Progenitor cell of endocrine pancreas (in vitro differentiated cells): ENCODE data around the gene MXD4. TPM values are rescaled to one million over a fixed set of nuclear protein-coding genes. Genes with fewer than 3 reads are reported as not detected.
A peak's percentile ranks its signal among the peaks of the same experiment; 100 is the strongest.
"Not testable (repeated sequence)": the region's sequence is repeated elsewhere in the genome, so short reads cannot be mapped to it uniquely, and the experiment has no call there.

Experiments used
- DNase-seq: peaks from one replicate; pipeline ENCODE4 v3.0.0; 2021; ENCODE audit warnings: low spot score; ENCODE audit not compliant: unreplicated experiment
- H3K27ac Mint-ChIP-seq: 2 replicates; pipeline ENCODE4 v1.8.0; 2021; ENCODE audit warnings: mild to moderate bottlenecking, moderate library complexity, mixed read lengths
- H3K27me3 Mint-ChIP-seq: 2 replicates; pipeline ENCODE4 v1.8.0; 2021; ENCODE audit warnings: mixed read lengths
- H3K36me3 Mint-ChIP-seq: 2 replicates; pipeline ENCODE4 v1.8.0; 2022; ENCODE audit warnings: mixed read lengths; ENCODE audit not compliant: insufficient read depth
- H3K4me1 Mint-ChIP-seq: 2 replicates; pipeline ENCODE4 v1.8.0; 2021; ENCODE audit warnings: low read depth, mixed read lengths
- H3K4me3 Mint-ChIP-seq: 2 replicates; pipeline ENCODE4 v1.8.0; 2021; ENCODE audit warnings: low read depth, mild to moderate bottlenecking, moderate library complexity, mixed read lengths
- H3K9me3 Mint-ChIP-seq: 2 replicates; pipeline ENCODE4 v1.8.0; 2021; ENCODE audit warnings: low read depth, mixed read lengths
- CTCF ChIP-seq: fragments of 200-600 bp; sonication (generic); IDR thresholded peaks from one replicate; pipeline ENCODE4 v1.5.0; 2021; ENCODE audit warnings: antibody characterized with exemption, mild to moderate bottlenecking; ENCODE audit not compliant: unreplicated experiment
- total RNA-seq: library from RNA; stranded (reverse); gene quantifications from 2 replicates; pipeline ENCODE4 v1.2.1, GENCODE V29; 2021

MXD4 gene
- total RNA-seq, 1 donor from 2014 or later = 121 TPM

DNA sequence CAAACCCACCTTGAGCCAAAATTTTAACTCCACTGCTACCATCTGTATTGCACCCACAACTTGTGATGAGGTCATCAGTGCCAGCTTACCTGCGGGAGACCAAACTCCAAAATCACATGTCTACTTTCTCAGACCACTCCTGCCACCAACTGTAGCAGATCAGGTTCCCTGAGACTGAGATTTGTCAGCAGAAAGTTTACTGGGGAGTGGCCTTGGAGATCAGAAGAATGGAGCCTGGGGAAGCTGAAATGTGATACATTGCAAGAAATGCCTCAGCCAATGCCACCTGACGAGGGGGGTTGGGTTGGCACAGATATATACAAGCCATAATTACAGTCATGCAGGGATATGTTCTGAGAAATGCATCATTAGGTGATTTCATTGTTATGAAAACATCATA, 39.1 kb downstream of the MXD4 start:
- Mint-ChIP-seq H3K4me1 (peaks cover 4% of the 10 kb centered on the region), H3K27me3 (no peaks in the 10 kb centered on the region), H3K36me3 (no peaks in the 10 kb centered on the region), H3K9me3 (no peaks in the 10 kb centered on the region), H3K4me3 (no peak overlapping the region), H3K27ac (no peak overlapping the region)
- TF ChIP-seq CTCF = no peak
- DNase-seq = no peak

- H3K36me3 Mint-ChIP-seq, H3K27ac Mint-ChIP-seq, H3K9me3 Mint-ChIP-seq, H3K4me3 Mint-ChIP-seq, H3K4me1 Mint-ChIP-seq, H3K27me3 Mint-ChIP-seq, DNase-seq: not testable (repeated sequence)
These were observed 40.5 kb downstream of the MXD4 start for GRCh38 chr4:2221378-2221777.

- Mint-ChIP-seq H3K4me3 (no peak overlapping the region), H3K4me1 (peaks cover 4% of the 10 kb centered on the region), H3K27ac (no peak overlapping the region)
These were observed 41.8 kb downstream of the MXD4 start for GRCh38 chr4:2220016-2220630.

GRCh38 chr4:2219233-2219760, 42.6 kb downstream of the MXD4 start:
- no peak for DNase-seq
- Mint-ChIP-seq H3K27ac (no peak overlapping the region), H3K27me3 (no peaks in the 10 kb centered on the region), H3K36me3 (no peaks in the 10 kb centered on the region), H3K4me1 (peaks cover 4% of the 10 kb centered on the region), H3K9me3 (no peaks in the 10 kb centered on the region), H3K4me3 (no peak overlapping the region)
- no peak for TF ChIP-seq CTCF

More at GRCh38 chr4:2220016-2220630, 41.8 kb downstream of the MXD4 start:
- H3K27me3 Mint-ChIP-seq = no peaks in the 10 kb centered on the region
- H3K9me3 Mint-ChIP-seq = no peaks in the 10 kb centered on the region
- peak; percentile 83 for TF ChIP-seq CTCF
- DNase-seq = peak; percentile 54
- no peaks in the 10 kb centered on the region for H3K36me3 Mint-ChIP-seq

DNA sequence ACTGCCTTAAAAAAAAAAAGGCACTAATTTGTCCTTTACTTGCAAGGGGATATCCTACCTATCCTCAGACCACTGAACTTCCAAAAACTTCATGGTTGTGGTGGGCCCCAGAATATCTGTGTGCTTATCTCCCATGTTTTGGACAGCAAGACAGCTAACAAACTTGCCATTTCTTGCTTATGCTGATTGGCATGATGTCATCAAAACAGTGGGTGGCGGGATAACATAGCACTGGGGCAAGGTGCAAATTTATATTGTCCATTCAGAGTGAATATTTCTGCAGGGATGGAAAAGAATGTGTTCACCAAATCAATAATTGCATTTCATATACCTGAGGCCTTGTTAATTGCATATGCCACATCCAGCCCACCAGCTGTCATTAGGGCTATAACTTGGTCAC, 43.5 kb downstream of the MXD4 start:
- DNase-seq = no peak
- Mint-ChIP-seq H3K27ac (no peak overlapping the region), H3K4me3 (no peak overlapping the region), H3K9me3 (no peaks in the 10 kb centered on the region), H3K36me3 (no peaks in the 10 kb centered on the region), H3K4me1 (peaks cover 4% of the 10 kb centered on the region), H3K27me3 (no peaks in the 10 kb centered on the region)
- no peak for TF ChIP-seq CTCF

DNA sequence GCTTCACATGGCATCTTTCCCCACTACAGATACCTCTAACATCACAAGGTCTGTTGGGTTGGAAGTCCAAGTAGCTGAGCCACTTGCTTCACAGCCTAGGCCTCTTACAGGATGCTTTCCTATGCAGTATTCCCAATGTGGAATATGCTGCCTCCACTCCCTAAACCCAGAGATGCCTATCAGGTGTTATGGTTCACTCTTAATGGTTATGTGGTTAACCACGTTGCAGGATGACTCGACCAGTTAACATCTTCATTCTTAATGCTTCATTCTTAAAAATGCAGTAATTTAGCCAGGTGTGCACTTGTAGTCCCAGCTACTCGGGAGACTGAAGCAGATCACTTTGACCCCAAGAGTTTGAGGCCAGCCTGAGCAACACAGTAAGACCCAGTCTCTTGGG, 44.2 kb downstream of the MXD4 start:
- no peak overlapping the region for H3K27ac Mint-ChIP-seq
- TF ChIP-seq CTCF = no peak
- no peak for DNase-seq
- H3K9me3 Mint-ChIP-seq = no peaks in the 10 kb centered on the region
- H3K27me3 Mint-ChIP-seq = no peaks in the 10 kb centered on the region
- H3K4me3 Mint-ChIP-seq = no peak overlapping the region
- peaks cover 2% of the 10 kb centered on the region for H3K4me1 Mint-ChIP-seq
- no peaks in the 10 kb centered on the region for H3K36me3 Mint-ChIP-seq
